Activated CD8-positive, alpha-beta memory T cell treated with anti-CD3 and anti-CD28 coated beads for 24 hours (primary cell): ENCODE results near the gene PLA2G2C.
"Not testable (repeated sequence)": the region's sequence is repeated elsewhere in the genome, so short reads cannot be mapped to it uniquely, and the experiment has no call there.

ENCODE experiments used
- DNase-seq: peaks from one replicate; pipeline ENCODE4 v3.0.0-alpha.2; 2020

The PLA2G2C gene

DNA sequence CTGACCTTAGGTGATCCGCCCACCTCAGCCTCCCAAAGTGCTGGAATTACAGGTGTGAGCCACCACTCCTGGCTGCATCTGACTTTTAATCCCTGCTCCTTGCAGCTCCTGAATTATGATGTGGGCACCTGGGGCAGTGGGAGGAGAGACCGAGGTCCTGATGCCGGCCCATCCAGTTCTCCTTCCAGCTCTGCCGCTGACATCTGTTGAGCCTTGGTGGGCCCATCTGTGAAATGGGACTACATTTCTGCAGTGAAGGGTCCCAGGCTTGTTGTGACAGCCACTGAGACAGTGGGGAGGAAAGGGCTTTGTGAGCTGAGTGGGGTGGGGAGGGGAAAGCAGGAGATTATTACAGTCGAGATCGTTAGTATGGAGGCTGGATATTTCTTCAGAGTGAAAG is 35.3 kb downstream of the PLA2G2C start:
- no peak for DNase-seq

DNA sequence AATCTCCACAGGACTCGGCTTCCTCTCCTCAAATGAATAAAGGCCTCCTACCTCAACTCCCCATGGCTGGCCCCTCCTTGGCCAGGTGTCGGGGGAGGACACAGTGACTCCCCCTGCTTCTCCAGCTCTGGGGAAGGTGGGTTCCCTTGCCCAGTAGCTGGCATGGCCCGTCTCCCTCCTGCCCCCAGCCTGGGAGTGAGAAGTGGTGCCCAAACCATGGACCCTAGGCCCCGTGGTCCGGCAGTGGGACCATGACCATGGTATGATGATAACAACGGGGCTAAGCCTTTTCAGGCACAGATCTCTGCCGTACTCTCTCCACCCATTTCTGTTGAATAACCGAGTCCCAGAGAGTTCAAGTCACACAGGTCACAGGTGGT is 36.0 kb downstream of the PLA2G2C start:
- DNase-seq = no peak

DNA sequence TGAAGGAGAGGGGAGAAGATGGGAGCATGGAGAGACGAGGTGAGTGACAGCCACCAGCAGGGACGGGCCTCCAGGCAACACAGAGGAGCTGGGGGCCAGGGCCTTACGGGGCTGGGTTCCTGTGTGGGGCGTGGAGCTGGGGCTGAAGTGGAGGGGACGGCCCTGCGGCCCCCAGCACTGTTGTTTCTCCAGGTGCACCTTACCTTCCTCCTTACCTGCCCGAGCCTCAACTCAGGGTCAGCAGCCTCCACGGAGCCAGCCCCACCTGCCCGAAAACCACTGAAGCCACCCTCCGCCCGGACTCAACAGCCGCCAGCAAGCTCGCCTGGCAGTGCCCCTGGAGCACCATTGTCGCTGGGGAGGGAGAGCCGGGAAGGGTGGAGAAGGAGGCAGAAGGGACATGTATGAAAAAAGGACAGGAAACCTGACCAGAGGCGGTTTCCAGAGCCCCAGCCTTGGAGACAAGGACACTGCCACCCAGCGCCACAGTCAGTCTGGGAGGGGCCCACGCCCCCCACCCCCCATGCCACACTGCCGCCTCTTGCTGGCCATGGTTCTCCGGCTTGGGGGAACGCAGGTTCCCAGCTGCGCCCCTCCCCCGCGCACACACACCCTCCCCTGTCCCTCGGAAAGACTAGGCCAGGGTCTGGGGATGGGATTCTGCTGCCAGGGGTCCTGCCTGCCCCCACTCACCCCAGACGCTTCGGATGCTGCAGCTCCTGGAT is 36.6 kb downstream of the PLA2G2C start:
- DNase-seq = no peak

DNA sequence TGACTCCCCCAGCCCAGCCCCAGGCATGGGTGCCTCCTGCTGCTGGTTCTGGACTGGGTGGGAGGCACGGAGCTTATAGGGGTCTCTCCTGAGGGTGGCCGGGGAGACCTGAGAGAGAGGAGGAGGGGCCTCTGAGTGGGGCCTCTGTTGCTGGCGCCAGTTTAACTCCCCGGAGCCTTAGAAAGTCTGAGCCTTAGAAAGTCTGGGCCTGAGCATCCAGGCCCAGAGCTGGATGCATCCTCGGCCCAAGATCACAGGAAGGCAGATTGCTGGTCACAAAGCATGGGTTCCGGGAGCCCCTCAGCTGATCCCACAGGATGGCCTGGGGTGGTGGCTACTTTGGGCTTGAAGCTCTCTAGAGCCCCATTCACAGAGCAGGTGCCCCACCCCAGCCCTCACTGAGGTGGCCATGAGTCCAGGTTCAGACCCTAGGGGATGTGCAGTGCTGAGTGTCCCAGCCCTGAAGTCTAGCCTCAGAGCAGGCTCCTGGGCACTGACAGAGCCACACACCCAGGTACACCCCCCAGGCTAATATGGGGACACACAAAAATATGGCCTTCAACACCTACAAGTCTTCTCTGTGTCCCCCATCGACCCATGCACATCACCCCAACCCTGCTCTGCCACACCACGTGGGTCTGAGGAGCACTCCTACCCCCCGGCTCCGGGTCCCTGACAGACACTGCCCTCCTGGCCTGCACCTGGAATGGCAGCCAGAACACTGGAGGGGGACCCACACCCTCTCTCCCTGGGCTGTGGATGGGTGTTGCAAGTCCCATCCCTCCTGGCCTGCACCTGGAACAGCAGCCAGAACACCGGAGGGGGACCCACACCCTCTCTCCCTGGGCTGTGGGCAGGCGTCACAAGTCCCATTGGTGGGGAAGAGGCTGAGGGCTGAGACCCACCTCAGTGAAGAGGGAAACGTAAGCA is 37.5 kb downstream of the PLA2G2C start:
- no peak for DNase-seq

DNA sequence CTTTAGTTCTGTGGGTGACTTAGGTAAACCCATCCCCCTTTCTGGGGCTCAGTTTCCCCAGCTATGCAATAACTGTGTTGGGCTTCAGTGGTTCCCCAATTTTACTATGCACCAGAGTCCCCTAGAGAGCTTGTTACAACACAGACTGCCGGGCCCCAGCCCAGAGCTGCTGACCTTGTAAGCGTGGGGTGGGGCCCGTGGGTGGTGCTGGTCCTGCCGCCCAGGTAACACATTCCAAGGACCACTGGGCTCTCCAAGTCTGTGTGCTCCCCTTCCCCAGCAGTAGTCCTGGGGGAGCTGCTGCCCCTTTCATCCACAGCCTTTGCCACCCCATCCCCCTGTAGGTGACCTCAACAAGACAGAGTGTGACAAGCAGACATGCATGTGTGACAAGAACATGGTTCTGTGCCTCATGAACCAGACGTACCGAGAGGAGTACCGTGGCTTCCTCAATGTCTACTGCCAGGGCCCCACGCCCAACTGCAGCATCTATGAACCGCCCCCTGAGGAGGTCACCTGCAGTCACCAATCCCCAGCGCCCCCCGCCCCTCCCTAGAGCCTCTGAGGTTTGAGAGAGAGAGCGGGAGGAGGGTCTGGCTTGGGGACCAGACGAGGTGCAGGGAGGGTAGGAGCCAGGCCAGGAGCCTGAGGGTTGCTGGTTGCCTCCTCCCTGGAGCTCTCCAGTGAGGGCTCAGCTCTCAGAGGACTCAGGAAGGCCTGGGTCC is 38.3 kb downstream of the PLA2G2C start:
- no peak for DNase-seq

DNA sequence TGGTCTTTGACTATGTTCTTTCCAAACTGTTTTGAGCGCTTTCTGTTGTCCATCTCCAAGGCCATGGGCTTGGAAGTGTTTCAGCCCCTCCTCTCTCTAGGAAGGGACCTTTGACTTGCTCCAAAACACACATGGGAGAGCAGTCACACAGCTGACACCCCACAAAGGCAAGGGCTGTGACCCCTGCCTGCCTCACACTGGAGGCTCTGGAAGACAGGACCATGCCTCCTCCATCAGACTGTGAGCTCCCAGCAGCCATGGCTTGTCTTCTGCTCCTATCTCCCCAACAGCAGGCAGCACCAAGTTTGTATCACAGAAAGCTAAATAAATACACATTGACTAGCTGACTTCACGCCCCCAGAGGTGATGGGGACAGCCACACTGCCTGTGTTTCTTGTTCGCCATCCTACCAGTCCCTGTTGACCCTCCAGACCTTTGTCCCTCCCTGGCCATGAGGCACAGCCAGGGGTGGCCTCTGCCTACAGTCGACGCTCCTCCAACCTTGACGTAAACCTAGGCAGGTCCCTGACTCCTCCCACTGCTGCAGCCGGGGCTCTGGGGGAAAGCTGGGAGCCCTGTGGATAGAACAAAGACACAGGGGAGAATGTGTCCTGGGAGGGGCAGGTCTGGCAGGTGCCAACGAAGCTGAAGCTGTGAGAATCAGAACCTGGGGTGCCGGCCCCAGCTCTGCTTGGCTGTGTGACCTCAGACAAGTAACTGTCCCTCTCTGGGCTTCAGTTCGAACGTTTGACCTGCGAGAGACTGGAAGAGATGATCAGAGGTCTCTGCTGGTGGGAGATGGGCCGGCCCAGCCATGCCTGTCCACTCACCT is 42.4 kb downstream of the PLA2G2C start:
- no peak for DNase-seq

DNA sequence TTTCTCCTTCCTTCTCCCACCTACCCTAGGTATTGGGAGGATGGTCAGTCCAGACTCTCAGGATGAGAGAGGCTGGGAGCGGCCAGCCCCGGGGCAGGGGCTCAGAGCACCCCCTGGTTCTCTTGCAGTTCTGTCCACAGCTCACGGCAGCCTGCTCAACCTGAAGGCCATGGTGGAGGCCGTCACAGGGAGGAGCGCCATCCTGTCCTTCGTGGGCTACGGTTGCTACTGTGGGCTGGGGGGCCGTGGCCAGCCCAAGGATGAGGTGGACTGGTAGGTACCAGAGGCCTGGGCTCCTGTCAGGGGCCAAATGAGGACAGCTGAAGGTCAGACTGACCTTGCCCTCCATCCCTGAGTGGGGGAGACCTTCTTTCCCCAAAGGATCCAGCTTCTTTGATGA is 43.0 kb downstream of the PLA2G2C start:
- no peak for DNase-seq

DNA sequence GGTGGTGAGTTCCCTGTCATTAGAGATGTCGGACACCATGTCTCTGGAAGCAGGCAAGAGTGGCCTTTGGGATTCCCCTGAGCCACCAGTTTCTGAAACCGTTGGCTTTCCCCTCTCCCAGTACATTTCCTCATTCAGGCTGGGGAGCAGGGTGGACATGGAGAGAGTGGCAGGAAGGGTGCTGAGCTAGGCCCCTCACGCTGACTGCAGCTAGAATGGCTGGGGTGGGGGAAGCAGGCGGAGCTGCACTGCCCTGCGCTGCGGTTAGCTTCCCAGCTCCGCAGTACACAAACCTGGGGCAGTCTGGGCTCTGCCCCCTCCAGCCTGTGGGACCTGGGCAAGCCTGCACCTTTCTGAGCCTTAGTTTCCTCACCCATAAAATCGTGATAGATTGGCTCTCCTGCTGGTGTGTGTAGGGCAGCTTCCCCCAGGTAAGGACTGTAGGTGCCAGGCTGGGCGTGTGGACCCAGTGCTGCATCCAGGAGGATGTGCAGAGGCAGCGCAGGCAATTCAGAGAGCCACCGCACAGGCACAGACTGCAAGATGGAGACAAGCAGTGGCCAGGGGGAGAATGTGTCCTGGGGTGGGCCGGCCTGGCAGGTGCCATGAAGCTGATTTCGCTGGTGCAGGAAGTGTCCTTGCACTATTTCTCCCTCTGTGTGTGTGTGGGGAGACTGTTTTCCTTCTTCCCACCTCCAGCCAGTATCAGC is 44.2 kb downstream of the PLA2G2C start:
- no peak for DNase-seq

DNA sequence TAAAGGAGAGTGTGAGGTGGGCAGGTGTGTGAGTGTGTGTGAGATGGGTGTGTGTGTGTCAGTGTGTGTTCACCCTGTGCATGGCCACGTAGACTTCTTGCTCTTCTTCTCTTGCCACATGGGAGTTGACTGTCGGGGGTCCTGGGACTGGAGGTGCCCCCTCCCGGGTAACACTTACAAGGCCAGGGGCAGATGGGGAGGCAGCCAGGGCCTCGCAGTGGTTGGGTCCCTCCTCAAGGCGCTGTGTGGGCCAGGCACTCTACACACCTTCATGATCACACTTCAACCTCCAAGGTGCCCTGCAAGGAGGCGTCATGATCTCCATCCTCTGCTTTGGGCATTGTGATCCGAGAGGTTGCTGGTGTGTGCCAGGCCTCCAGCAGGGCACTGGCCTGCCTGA is 44.9 kb downstream of the PLA2G2C start:
- no peak for DNase-seq

DNA sequence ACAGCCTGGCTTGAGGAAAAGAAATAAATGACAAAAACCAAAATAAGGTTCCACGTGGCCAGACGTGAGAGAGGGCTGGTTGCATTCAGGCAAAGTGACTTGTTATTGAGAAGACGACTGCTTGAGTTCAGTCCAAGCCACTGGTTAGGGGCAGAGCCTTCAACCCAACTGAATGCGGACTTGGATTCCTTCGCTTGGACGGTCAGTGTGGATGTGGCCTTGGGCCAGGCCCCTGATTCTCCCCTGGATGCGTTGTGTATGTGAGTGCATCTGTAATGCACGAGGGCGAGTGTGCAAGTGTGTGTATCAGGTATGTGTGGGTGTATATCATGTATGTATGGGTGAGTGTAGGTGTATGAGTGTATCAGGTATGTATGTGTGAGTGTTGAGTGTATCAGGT is 45.3 kb downstream of the PLA2G2C start:
- DNase-seq = no peak

DNA sequence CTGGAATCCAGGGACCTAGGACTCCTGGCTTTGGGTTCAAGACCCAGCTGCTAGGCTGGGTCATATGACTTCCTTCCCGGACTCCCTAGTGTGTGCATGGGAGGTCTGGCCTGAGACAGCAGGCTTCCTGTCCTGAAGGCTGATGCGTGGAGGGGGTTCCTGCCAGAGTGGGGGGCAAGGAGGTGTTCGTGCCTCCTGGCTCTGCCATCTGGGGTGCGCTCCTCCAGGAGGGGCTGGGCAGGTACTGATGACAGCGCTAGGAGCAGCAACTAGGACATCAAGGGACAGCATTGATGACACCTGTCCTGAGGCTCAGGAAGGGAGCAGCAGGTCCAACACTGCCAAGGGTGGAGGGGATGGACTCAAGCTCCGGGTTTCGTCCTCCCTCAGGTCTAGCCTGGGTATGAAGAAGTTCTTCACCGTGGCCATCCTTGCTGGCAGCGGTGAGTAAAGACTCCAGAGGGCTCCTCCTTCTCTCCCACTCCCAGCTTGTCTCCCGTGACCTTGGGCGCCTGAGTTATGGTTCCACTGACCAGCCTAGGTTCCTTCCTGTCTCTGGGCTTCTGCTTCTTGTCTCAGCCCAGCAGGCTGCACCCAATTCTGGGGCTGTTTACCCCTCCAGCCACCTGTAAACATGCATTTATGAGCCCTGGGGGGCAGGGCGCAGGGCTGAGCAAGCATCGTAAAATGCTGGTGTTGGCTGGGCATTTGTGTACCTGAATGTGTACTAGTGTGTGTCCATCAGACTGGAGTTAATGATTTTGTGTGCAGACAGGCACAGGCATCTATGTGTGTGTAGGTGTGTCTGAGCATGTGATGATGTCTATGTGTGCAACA is 46.3 kb downstream of the PLA2G2C start:
- no peak for DNase-seq

DNA sequence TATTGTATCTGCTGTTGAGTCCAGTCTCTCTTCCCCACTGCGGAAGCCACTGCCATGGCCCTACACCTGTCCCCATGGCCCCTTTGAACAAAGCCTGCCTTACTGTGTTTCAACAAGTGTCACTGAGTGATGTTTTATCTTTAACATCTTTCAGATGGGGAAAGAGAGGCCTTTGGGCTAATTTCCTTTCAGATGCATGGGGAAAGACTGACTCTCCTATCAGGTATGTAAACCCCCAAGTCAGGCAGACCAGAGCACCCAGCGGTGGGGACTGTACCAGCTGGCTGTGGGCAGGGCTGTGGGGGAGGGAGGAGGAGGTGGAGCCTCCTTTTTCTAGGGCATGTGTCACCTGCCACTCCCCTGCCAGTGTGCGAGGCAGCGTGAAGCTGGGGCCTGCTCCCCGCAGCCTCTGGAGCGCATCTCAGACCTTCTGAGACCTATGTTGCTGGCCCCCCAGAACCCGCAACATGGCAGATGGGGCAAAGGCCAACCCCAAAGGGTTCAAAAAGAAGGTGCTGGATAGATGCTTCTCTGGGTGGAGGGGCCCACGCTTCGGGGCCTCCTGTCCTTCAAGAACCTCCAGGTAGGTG is 47.3 kb downstream of the PLA2G2C start, which contains the start of gene PLA2G2F:
Gene PLA2G2F, plus strand, starts transcription at position 363 of the 590 bp plus-strand sequence. Its CDS starts 105 bp downstream, at position 468.
- DNase-seq = no peak

DNA sequence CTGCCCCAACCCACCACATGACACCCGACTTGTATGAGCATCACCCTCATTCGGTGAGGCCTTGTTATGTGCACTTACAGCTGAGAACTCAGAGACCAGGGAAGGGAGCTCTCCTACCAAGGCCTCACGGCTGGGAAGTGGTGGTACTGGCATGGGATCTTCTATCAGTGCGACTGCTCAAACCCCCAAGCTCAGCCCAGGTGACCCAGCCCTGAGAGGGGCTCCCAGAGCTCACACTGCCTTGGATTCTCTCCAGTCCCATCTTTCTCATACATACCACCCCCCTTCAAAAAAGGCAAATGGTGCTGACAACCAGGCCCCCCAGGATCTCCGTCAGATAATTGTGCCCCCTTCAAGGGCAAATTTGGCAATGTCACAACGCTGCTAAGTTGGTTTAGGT is 48.0 kb downstream of the PLA2G2C start:
- DNase-seq = no peak

DNA sequence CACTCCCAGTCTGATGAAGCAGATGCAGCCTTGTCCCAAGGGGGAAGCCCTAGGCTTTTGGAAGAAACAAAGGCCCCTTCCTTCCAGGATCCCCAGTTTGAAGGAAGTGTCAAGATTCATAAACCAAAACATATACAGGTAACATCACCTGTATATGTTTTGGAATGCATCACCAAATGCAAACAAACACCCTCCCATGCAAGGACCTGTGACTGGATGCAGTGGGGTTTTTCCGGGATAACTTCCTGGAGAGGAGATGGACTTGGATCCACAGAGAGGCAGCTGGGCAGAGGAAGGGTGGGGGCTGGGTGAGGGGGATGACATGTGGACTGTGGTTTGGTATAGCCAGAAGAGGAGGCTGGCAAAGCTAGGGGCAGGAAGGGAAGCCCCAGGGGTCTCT is 48.7 kb downstream of the PLA2G2C start:
- DNase-seq = no peak

DNA sequence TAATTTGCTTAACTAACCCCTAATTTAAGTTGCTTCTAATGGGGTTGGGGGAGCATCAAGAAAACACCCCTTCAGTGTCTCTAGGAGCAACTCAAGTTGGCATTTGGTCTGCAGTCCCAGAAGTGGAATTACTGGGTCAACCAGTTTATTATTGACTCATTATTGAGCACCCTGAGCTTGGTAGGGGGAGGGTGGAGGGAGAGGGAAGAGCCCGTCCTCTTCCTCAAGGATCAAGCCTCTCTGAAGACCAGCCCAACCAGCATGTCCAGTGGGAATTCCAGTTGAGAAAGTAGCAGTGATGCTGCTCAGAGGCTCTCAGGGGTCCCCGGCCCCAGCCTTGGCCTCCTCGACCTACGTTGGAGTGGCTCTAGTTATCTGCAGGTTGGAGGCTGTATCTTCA is 49.3 kb downstream of the PLA2G2C start:
- DNase-seq = no peak

DNA sequence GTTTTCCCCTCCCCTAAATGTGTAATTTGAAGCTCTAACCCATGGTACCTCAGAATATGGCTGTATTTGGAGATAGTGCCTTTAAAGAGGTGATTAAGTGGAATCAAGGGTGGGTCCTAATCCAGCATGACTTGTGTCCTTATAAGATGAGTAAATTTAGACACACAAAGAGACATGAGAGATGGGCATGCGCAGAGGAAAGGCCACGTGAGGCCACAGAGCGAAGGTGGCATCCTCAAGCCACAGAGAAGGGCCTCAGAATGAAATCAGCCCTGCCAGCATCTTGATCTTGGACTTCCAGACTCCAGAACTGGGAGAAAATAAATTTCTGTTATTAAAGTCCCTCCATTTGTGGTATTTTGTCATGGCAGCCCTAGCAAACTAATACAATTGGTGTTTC is 50.1 kb downstream of the PLA2G2C start:
- DNase-seq = no peak

DNA sequence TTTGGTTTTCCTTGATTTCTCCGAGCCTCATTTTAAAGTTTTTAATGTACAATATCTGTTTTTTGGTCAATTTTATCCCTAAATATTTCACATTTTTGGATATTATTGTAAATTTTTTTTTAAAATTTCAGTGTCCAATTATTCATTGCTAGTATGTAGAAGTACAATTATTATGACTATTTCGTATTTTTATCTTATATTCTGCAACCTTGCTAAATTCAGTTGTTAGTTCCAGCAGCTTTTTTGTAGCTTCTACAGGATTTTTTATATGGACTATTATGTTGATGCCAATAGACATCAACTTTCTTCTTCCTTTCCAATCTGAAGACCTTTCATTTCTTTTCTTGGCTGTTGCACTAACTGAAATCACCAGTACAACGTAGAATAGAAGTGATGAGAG is 51.3 kb downstream of the PLA2G2C start:
- no peak for DNase-seq

DNA sequence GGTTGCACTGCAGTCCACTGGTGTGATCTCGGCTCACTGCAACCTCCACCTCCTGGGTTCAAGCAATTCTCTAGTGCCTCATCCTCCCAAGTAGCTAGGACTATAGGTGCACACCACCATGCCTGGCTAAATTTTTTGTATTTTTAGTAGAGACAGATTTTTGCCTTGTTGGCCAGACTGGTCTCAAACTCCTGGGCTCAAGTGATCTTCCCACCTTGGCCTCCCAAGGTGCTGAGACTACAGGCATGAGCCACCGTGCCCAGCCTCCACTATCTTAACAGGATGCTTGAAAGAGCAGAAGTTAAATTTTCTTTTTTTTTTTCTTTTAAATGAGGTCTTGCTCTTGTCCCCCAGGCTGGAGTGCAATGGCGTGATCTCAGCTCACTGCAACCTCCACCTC is 55.8 kb downstream of the PLA2G2C start:
- not testable (repeated sequence) for DNase-seq

DNA sequence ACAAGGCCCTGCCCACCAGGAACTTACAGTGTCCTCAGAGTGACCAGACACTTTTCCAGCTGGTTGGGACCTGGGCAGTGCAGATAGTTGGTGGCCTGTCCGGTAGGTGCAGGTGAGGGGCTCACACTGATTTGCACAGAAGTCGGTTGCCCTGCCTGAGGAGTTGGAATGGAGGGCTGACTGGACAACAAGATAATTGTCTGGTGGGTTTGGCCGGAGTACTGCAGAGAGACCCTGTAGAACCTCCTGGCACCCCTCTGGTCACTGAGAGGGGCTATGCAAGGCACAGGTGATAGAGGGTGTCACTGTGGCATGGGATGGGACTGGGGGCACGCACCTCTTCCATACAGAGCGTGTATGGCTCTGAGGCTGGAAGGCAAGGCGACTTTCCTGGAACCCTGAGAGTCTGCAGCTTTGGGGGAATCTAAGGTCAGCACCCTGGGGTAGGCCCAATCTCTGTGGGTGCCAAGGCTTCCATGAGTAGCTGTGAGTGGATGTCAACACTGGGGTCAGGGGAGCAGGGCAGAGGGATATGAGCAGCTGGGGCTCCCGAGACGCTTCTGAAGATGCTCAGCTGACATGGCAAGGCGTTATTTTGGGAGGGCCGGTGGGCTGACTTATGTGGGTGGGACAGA is 59.4 kb downstream of the PLA2G2C start:
- DNase-seq = no peak
